Left colon (tissue), 2 donors: ENCODE data around the gene ADAMTS2. TPM values are rescaled to one million over a fixed set of nuclear protein-coding genes. Genes with fewer than 3 reads are reported as not detected.
"Not testable (repeated sequence)": the region's sequence is repeated elsewhere in the genome, so short reads cannot be mapped to it uniquely, and the experiment has no call there.

Experiments used
- ATAC-seq: fragments of 200-7000 bp; cut with Tn5 transposase; one replicate; pipeline ENCODE4 v1.9.1; 2020; ENCODE audit warnings: mild to moderate bottlenecking, moderate library complexity
- DNase-seq, 2 donors: peaks; one replicate each; pipeline ENCODE4 v3.0.0-alpha.2; 2020
- intact Hi-C, 2 donors: fragments of 100-400 bp; cut with DNase I in 1 of 2; cut with micrococcal nuclease in 1 of 2; formaldehyde crosslinking; loops; one replicate each; pipeline versions ENCODE4 v1.11.2 to v1.14.0; 2022; cut with DNase I, micrococcal nuclease
- total RNA-seq, 2 donors: library from RNA; stranded (reverse); fragmentation: NEBNext Ultra II Directional; extraction: Animal tissue kit (Norgen Biotek cat#: 25700); gene quantifications; one replicate each; pipeline ENCODE4 v1.2.1, GENCODE V29; 2021
- donor health status: DM: no; HTN: no; CAD: no.
- donor health status: DM: yes; HTN: yes; CAD: no.

The ADAMTS2 gene
- total RNA-seq, 2 donors from 2014 or later = 2.6 to 4.4 TPM

- ATAC-seq (no peak), DNase-seq (no peak)
- intact Hi-C loops = no loop called here
Measured at GRCh38 chr5:179221196-179221876, 123.9 kb downstream of the ADAMTS2 start.

GRCh38 chr5:179220716-179221115, 124.5 kb downstream of the ADAMTS2 start:
- ATAC-seq (no peak), DNase-seq (no peak)
- intact Hi-C loops = no loop called here

- ATAC-seq (no peak), DNase-seq (no peak)
- intact Hi-C loops = no loop called here
Measured at GRCh38 chr5:179219661-179220620, 125.3 kb downstream of the ADAMTS2 start.

GRCh38 chr5:179218943-179219330, 126.3 kb downstream of the ADAMTS2 start:
- intact Hi-C loops = no loop called here
- ATAC-seq (no peak), DNase-seq (no peak)

- DNase-seq (no peak), ATAC-seq (no peak)
- intact Hi-C loops = no loop called here
Measured at GRCh38 chr5:179217956-179218942, 127.0 kb downstream of the ADAMTS2 start.

GRCh38 chr5:179217356-179217755, 127.9 kb downstream of the ADAMTS2 start:
- DNase-seq (no peak), ATAC-seq (no peak)
- intact Hi-C loops = no loop called here

GRCh38 chr5:179216381-179216780, 128.9 kb downstream of the ADAMTS2 start:
- intact Hi-C loops, DNase-seq: not testable (repeated sequence)

GRCh38 chr5:179215576-179215975, 129.7 kb downstream of the ADAMTS2 start:
- DNase-seq (no peak), ATAC-seq (no peak)
- intact Hi-C loops = no loop called here

More at GRCh38 chr5:179216381-179216780, 128.9 kb downstream of the ADAMTS2 start:
- ATAC-seq = not testable (repeated sequence)

GRCh38 chr5:179214678-179215077, 130.6 kb downstream of the ADAMTS2 start:
- intact Hi-C loops = no loop called here
- DNase-seq (no peak), ATAC-seq (no peak)

- no peak for DNase-seq
- intact Hi-C loops = no loop called here
- ATAC-seq = no peak
Measured at GRCh38 chr5:179212870-179213269, 132.4 kb downstream of the ADAMTS2 start.

- intact Hi-C loops = no loop called here
- no peak for ATAC-seq
- no peak for DNase-seq
Measured at GRCh38 chr5:179211631-179212030, 133.6 kb downstream of the ADAMTS2 start.

GRCh38 chr5:179211068-179211467, 134.2 kb downstream of the ADAMTS2 start:
- ATAC-seq (no peak), DNase-seq (no peak)
- intact Hi-C loops = no loop called here

- no peak for ATAC-seq
Measured at GRCh38 chr5:179210478-179210877, 134.8 kb downstream of the ADAMTS2 start.

GRCh38 chr5:179209359-179210150, 135.7 kb downstream of the ADAMTS2 start:
- intact Hi-C loops = no loop called here
- DNase-seq (no peak), ATAC-seq (no peak)

More at GRCh38 chr5:179210478-179210877, 134.8 kb downstream of the ADAMTS2 start:
- intact Hi-C loops = no loop called here
- no peak for DNase-seq

- no peak for ATAC-seq
- intact Hi-C loops = no loop called here
Measured at GRCh38 chr5:179208706-179209358, 136.4 kb downstream of the ADAMTS2 start.

GRCh38 chr5:179207920-179208705, 137.1 kb downstream of the ADAMTS2 start:
- no peak for DNase-seq
- ATAC-seq = no peak
- intact Hi-C loops = no loop called here

More at GRCh38 chr5:179208706-179209358, 136.4 kb downstream of the ADAMTS2 start:
- DNase-seq = no peak

- ATAC-seq = no peak
- DNase-seq = no peak
- intact Hi-C loops = no loop called here
Measured at GRCh38 chr5:179207470-179207869, 137.8 kb downstream of the ADAMTS2 start.
